HEK293 (cell line): ENCODE data around the gene PGC.

Experiments
- ZBTB1 ChIP-seq: fragments of 450-650 bp; formaldehyde crosslinking; IDR thresholded peaks from 2 replicates; pipeline ENCODE4 v1.5.1; 2016; ENCODE audit warnings: missing biosample characterization, missing genetic modification characterization
- ZBTB6 ChIP-seq: fragments of 450-650 bp; formaldehyde crosslinking; IDR thresholded peaks from 2 replicates; pipeline ENCODE4 v1.5.1; 2017; ENCODE audit warnings: missing biosample characterization, missing genetic modification characterization
- ZNF112 ChIP-seq: fragments of 450-650 bp; formaldehyde crosslinking; IDR thresholded peaks from 2 replicates; pipeline ENCODE4 v1.5.0; 2017; ENCODE audit warnings: missing biosample characterization, missing genetic modification characterization
- ZNF530 ChIP-seq: fragments of 450-650 bp; formaldehyde crosslinking; IDR thresholded peaks from 2 replicates; pipeline ENCODE4 v1.5.1; 2016; ENCODE audit warnings: low read depth, missing biosample characterization, missing genetic modification characterization
- TF ChIP-seq, protein P1 (sequence below): fragments of 450-650 bp; formaldehyde crosslinking; IDR thresholded peaks from 2 replicates; pipeline ENCODE4 v1.5.1; 2016; ENCODE audit warnings: missing biosample characterization, missing genetic modification characterization, low read depth
- TF ChIP-seq, protein P2 (sequence below): fragments of 450-650 bp; formaldehyde crosslinking; IDR thresholded peaks from 2 replicates; pipeline ENCODE4 v1.5.1; 2016; ENCODE audit warnings: missing biosample characterization, missing genetic modification characterization
- TF ChIP-seq, protein P3 (sequence below): fragments of 450-650 bp; formaldehyde crosslinking; IDR thresholded peaks from 2 replicates; pipeline ENCODE4 v1.5.1; 2016; ENCODE audit warnings: missing biosample characterization, missing genetic modification characterization
- TF ChIP-seq, protein P4 (sequence below): fragments of 450-650 bp; formaldehyde crosslinking; IDR thresholded peaks from 2 replicates; pipeline ENCODE4 v1.5.1; 2017; ENCODE audit warnings: missing biosample characterization, missing genetic modification characterization

DNA sequence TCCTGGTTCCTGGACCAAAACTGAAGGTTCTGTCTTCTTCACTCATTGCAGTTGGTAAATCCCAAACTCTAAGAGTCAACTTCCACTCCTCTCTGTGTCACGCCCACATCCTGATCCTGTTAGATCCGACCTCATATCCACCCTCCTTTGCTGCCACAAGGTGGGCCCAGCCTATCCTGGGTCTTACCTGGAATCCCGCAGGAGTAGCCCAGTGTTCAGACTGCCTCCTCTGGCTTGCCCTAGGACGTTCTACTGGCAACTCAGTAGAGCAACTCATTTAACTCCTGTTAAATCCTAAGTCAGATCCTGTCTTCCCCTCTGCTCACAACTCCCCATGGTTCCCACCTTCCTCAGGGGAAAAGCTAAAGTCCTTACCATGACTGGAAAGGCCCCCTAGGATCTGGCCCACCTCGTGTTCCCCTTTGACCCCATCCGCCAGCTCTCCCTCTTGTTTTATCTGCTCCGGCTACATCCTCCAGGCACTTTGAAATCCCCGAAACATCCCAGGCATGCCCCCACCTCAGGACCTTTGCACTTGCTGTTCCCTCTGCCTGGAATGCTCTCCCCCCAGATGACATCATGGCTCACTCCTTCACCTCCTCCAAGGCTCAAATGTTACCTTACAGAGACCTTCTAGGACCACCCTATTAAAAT, 55.6 kb downstream of the PGC start:
- TF ChIP-seq ZBTB1 (tag by site-specific recombination) (no peak), ZBTB6 (tag by site-specific recombination) (no peak), ZNF530 (tag by site-specific recombination) (no peak), ZNF112 (no peak)
- TF ChIP-seq, protein P1, sequence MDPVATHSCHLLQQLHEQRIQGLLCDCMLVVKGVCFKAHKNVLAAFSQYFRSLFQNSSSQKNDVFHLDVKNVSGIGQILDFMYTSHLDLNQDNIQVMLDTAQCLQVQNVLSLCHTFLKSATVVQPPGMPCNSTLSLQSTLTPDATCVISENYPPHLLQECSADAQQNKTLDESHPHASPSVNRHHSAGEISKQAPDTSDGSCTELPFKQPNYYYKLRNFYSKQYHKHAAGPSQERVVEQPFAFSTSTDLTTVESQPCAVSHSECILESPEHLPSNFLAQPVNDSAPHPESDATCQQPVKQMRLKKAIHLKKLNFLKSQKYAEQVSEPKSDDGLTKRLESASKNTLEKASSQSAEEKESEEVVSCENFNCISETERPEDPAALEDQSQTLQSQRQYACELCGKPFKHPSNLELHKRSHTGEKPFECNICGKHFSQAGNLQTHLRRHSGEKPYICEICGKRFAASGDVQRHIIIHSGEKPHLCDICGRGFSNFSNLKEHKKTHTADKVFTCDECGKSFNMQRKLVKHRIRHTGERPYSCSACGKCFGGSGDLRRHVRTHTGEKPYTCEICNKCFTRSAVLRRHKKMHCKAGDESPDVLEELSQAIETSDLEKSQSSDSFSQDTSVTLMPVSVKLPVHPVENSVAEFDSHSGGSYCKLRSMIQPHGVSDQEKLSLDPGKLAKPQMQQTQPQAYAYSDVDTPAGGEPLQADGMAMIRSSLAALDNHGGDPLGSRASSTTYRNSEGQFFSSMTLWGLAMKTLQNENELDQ (tag by site-specific recombination): no peak
- TF ChIP-seq, protein P2, sequence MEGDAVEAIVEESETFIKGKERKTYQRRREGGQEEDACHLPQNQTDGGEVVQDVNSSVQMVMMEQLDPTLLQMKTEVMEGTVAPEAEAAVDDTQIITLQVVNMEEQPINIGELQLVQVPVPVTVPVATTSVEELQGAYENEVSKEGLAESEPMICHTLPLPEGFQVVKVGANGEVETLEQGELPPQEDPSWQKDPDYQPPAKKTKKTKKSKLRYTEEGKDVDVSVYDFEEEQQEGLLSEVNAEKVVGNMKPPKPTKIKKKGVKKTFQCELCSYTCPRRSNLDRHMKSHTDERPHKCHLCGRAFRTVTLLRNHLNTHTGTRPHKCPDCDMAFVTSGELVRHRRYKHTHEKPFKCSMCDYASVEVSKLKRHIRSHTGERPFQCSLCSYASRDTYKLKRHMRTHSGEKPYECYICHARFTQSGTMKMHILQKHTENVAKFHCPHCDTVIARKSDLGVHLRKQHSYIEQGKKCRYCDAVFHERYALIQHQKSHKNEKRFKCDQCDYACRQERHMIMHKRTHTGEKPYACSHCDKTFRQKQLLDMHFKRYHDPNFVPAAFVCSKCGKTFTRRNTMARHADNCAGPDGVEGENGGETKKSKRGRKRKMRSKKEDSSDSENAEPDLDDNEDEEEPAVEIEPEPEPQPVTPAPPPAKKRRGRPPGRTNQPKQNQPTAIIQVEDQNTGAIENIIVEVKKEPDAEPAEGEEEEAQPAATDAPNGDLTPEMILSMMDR (tag by site-specific recombination): no peak
- TF ChIP-seq, protein P3, sequence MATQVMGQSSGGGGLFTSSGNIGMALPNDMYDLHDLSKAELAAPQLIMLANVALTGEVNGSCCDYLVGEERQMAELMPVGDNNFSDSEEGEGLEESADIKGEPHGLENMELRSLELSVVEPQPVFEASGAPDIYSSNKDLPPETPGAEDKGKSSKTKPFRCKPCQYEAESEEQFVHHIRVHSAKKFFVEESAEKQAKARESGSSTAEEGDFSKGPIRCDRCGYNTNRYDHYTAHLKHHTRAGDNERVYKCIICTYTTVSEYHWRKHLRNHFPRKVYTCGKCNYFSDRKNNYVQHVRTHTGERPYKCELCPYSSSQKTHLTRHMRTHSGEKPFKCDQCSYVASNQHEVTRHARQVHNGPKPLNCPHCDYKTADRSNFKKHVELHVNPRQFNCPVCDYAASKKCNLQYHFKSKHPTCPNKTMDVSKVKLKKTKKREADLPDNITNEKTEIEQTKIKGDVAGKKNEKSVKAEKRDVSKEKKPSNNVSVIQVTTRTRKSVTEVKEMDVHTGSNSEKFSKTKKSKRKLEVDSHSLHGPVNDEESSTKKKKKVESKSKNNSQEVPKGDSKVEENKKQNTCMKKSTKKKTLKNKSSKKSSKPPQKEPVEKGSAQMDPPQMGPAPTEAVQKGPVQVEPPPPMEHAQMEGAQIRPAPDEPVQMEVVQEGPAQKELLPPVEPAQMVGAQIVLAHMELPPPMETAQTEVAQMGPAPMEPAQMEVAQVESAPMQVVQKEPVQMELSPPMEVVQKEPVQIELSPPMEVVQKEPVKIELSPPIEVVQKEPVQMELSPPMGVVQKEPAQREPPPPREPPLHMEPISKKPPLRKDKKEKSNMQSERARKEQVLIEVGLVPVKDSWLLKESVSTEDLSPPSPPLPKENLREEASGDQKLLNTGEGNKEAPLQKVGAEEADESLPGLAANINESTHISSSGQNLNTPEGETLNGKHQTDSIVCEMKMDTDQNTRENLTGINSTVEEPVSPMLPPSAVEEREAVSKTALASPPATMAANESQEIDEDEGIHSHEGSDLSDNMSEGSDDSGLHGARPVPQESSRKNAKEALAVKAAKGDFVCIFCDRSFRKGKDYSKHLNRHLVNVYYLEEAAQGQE (tag by site-specific recombination): no peak
- TF ChIP-seq, protein P4, sequence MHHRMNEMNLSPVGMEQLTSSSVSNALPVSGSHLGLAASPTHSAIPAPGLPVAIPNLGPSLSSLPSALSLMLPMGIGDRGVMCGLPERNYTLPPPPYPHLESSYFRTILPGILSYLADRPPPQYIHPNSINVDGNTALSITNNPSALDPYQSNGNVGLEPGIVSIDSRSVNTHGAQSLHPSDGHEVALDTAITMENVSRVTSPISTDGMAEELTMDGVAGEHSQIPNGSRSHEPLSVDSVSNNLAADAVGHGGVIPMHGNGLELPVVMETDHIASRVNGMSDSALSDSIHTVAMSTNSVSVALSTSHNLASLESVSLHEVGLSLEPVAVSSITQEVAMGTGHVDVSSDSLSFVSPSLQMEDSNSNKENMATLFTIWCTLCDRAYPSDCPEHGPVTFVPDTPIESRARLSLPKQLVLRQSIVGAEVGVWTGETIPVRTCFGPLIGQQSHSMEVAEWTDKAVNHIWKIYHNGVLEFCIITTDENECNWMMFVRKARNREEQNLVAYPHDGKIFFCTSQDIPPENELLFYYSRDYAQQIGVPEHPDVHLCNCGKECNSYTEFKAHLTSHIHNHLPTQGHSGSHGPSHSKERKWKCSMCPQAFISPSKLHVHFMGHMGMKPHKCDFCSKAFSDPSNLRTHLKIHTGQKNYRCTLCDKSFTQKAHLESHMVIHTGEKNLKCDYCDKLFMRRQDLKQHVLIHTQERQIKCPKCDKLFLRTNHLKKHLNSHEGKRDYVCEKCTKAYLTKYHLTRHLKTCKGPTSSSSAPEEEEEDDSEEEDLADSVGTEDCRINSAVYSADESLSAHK (tag by site-specific recombination): no peak
